Fibroblast of skin of back (primary cell): ENCODE results near the gene NDUFV3.
"Not testable (repeated sequence)": the region's sequence is repeated elsewhere in the genome, so short reads cannot be mapped to it uniquely, and the experiment has no call there.

Source experiments
- DNase-seq: peaks from one replicate; pipeline ENCODE4 v3.0.0-alpha.2; 2013

NDUFV3 gene

DNA sequence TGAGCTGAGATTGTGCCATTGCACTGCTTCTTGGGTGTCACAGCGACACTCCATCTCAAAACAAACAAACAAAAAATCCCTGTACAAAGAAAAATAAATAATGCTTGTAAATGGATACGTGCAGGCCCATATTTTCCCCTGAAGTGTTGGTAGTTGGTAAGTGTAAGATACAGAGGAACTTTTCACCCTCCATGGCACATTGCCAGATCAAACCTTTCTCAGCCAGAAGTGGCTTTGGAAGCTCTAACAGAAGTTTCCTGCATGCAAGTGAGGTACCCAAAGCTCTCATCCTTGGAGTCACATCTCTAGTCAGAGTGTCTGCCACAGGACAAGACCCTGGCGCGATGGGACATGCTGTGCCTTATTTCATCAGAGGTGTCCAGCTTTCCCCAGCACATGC lies 7.3 kb downstream of the NDUFV3 start:
- no peak for DNase-seq

DNA sequence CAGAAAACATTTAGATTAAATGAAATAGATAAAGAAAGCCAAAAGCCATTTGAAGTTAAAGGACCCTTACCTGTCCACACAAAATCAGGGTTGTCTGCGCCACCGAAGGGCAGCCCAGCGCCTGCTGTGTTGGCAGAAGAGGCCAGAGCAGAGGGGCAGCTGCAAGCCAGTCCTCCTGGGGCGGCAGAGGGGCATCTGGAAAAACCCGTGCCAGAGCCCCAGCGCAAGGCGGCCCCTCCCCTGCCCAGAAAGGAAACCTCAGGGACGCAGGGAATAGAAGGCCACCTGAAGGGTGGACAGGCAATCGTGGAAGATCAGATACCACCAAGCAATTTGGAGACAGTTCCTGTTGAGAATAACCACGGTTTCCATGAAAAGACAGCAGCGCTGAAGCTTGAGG lies 10.7 kb downstream of the NDUFV3 start:
- DNase-seq, result no peak

DNA sequence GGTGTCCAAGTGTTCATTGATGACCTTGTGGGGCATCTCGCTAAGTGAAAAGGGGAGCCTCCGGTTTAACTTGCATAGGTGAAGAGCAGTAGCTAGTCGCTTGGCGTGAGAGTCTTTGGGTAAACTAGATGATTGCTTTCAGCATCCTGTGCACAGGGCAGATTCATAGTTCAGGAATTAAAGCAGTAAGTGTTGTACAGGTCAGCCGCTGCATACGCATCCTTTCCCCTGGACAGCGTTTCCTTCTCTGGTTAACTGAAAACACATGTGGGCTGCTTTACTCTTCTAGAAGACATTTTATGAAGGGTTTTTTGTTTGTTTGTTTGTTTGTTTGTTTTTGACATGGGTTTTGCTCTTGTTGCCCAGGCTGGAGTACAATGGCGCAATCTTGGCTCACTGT lies 12.1 kb downstream of the NDUFV3 start:
- DNase-seq, result no peak

DNA sequence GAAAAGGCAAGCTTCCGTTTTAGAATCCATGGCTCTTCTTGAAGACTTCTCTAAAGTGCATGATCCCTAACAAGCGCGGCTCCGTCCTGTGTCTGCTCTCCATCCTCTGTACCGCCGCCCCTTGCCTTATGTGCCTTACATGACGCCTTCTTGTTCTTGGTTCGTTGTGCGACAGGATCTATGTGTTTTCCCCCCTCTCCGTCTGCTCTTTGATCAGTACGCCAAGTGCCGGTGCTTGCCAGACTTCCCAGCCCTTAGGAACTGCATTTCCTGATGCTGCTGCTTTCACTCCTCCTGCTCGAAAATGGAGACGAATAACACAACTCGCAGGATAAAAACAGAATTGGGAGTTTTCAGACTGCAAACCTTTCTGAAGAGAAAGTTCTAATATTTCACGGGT lies 13.1 kb downstream of the NDUFV3 start:
- DNase-seq, result no peak

DNA sequence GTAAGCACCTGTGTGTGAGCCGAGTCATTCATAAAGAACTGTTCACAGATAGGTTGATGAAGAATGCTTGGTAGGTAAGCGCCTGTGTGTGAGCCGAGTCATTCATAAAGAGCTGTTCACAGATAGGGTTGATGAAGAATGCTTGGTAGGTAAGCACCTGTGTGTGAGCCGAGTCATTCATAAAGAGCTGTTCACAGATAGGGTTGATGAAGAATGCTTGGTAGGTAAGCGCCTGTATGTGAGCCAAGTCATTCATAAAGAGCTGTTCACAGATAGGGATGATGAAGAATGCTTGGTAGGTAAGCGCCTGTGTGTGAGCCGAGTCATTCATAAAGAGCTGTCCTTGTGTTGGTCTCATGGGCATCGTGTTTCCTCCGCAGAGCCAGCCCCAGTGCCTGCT lies 15.4 kb downstream of the NDUFV3 start:
- not testable (repeated sequence) for DNase-seq

DNA sequence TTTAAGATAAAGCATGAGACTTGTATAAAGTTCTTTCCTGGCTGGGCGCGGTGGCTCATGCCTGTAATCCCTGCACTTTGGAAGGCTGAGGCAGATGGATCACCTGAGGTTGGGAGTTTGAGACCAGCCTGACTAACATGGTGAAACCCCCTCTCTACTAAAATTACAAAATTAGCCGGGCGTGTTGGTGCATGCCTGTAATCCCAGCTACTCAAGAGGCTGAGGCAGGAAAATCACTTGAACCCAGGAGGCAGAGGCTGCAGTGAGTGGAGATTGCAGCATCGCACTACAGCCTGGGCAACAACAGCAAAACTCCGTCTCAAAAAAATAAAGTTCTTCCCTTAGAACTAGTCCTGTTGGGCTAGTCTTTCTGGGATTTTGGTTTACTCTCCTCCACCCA lies 18.8 kb downstream of the NDUFV3 start:
- DNase-seq, result not testable (repeated sequence)

DNA sequence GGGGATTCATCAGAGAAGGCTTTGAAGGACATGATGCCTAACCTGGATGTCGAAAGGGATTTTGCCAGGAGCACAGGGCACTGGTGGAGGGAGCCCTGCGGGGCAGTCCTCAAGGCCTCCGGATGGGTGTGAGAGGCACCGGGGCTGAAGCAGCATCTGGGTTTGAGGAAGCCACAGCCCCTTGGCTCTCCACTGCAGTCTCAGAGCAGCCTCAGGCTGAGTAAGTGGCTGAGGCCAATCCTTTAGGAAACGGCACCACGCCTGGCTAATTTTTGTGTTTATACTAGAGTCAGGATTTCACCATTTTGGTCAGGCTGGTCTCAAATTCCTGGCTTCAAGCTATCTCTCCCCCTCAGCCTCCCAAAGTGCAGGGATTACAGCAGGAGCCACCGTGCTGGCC lies 20.4 kb downstream of the NDUFV3 start:
- no peak for DNase-seq

DNA sequence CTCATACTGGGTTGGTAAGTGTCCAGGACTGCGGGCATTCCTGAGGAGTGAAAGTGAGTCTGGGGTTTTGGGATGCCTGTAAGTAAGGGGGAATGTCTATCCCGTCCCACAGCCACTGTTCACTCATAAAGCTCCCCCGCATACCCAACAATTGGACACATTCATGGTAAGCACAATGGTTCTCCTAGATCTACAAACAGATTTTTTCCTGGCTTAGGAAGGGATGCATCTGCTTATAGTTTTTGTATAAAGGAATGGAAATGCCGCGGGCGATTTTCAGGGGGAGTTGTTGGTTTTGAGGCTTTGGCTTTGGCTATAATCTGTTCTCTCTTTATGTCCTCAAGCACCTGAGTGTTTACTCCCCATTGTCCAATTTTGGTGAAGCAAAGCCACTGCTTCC lies 25.2 kb downstream of the NDUFV3 start:
- DNase-seq, result no peak

- no peak for DNase-seq
Observed at GRCh38 chr21:42921927-42922326, 28.8 kb downstream of the NDUFV3 start.

GRCh38 chr21:42922918-42923317 lies 29.8 kb downstream of the NDUFV3 start:
- no peak for DNase-seq

DNA sequence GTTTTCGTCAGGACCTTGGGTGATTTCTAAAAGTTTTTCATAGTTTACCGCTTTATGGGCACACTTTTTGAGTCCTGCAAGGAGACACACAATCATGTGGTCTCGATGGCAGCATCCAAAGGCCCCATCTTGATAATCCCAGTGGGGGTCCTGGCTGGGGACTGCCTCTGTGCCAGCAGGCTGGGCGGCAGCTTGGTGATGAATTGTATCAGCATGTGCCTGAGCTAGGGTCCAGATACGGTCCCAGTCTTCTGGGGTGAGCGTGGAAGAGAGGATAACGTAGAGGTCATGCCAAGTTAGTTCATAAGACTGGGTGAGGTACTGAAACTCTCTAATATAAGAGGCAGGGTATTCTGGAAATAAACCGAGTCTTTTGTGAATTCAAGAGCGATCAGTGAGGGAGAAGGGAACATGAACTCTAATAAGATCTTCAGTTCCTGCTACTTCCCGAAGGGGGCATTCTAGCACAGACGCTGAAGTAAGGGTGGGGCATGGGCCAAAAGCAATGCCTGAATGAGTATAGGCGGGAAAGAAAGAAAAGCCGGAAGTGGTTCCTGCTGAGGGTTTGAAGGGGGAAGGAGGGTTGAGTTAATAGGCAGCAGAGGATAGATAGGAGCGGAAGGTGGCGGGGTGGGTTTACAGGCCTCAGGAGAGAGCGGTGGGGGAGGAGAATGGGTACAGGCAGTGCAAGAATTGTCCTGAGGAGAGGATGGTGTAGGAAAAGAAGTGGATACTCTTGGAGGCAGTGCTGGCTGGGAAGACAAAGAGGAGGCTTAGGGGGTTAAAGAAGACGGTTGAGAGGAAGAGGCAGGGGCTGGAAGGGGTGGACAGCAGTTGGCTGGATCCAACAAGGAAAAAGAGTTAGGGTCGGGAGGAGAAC lies 30.7 kb downstream of the NDUFV3 start:
- peak; percentile 93 for DNase-seq

GRCh38 chr21:42924433-42924751 lies 31.3 kb downstream of the NDUFV3 start:
- DNase-seq, result no peak

- DNase-seq, result no peak
Observed at GRCh38 chr21:42925114-42925926, 32.2 kb downstream of the NDUFV3 start, which contains the start of gene ERVH48-1. ERVH48-1 (minus strand) TSS chr21:42925630; CDS start chr21:42919006, 6,624 bp downstream.

GRCh38 chr21:42927474-42928200 lies 34.5 kb downstream of the NDUFV3 start:
- DNase-seq, result not testable (repeated sequence)

GRCh38 chr21:42929969-42930368 lies 36.9 kb downstream of the NDUFV3 start:
- no peak for DNase-seq

DNA sequence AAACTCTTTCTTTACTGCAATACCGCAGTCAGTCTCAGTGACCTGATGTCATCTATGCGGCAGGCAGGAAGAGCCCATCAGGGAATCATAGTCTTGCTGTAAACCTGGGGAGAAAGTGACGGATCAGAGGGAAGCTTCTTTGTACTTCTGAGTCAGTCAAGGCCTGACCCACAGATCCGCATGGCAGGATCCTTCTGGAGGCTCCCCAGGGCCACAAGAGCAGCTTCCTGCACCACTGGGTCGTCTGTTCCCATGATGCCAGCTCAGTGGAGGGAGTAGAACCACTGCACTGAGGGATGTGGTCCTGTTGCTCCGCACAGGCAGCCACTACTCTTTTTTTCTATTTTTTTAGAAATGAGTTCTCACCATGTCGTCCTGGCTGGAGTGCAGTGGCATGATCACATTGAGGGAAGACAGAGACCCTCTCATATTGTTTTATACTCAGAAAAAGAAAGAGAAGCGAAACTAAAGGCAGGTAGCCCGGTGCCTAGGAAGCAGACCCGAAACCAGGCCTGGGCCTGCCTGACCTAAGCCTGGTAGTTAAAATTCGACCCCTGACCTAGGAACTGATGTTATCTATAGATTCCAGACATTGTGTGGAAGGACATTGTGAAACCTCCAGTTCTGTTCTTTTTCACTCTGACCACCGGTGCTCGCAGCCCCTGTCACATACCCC lies 38.6 kb downstream of the NDUFV3 start:
- no peak for DNase-seq

DNA sequence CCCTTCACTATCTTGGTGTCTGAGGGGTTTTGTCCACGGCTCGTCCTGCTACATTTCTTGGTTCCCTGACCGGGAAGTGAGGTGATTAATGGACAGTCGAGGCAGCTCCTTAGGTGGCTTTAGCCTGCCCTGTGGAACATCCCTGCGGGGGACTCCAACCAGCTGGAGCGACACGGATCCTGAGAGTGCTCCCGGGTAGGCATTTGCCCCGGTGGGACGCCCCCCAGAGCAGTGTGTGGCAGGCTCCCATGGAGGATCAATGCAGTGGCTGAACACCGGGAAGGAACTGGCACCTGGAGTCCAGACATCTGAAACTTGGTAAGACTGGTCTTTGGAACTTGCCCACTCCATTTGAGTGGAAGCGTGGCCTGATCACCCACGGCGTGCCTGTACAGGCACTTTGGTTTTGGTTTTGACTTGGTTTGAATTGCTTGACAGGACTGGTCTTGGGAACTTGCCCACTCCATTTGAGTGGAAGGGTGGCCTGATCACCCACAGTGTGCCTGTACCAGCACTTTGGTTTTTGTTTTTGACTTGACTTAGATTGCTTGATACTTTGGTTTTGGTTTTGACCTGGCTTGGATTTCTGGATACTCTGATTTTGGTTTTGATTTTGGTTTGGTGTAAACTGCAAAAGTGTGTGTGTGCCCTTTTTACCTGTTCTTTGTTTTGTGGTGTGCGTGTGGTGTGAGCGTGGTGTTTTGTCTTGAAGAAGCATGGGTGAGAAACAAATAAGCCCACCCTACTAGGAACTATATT lies 39.4 kb downstream of the NDUFV3 start:
- DNase-seq, result not testable (repeated sequence)

- not testable (repeated sequence) for DNase-seq
Observed at GRCh38 chr21:42933137-42933970, 40.2 kb downstream of the NDUFV3 start.

DNA sequence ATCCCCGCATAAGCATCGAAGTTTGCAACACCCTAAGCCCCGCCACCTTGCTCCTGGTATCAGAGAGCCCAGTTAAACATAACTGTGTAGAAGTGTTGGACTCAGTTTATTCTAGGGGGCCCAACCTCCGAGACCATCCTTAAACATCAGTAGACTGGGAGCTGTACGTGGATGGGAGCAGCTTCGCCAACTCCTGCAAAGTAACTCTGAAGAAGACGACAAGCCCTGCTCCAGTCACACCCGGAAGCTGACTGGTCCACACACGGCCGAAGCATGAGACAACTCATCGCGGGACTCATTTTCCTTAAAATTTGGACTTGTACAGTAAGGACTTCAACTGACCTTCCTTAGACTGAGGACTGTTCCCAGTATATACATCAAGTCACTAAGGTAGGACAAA lies 40.9 kb downstream of the NDUFV3 start:
- not testable (repeated sequence) for DNase-seq

GRCh38 chr21:42936360-42936759 lies 43.3 kb downstream of the NDUFV3 start:
- DNase-seq, result not testable (repeated sequence)
